Measurements from ENCODE around the gene LRGUK. TPM values are rescaled to one million over a fixed set of nuclear protein-coding genes. Genes with fewer than 3 reads are reported as not detected.

LRGUK gene
- total RNA-seq, 1 experiment from 2014 or later = 1.5 TPM

DNA sequence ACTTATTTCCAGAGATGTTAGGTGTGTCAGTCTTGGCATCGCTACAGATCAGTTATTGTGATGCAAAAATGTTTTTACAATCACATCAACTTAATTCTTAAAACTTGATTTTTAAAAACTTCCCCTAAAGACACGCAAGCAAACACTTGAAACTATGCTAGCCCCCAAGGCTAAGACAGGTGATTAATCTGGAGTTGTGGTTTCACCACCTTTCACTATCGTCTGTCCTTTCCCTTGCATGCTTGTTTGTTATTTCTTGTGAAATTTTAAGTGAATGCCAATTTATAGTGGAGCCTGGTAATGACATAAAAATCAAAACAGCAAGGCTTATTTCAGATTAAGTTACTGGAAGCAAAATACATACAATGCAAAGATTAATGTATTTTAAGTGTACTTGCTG lies 119.2 kb downstream of the LRGUK start:
- Histone ChIP-seq H3K18ac (ENCODE audit: insufficient read length, low read depth, low read length) (no peak overlapping the region), H3K9me3 (ENCODE audit: control insufficient read depth, low read depth, low read length) (no peaks in the 10 kb centered on the region)
- TF ChIP-seq CTCF (conservative IDR thresholded peaks at IDR 0.05) = no peak

More for the DNA sequence above, 119.2 kb downstream of the LRGUK start:
- no peak overlapping the region for H2AFZ ChIP-seq (ENCODE audit: low read length)
- H2AK5ac ChIP-seq (ENCODE audit: insufficient read length, low read length) = no peak overlapping the region
- no peak overlapping the region for H3K4me2 ChIP-seq (ENCODE audit: insufficient read depth, insufficient read length, low read length)
- no peak overlapping the region for H3K27ac ChIP-seq (ENCODE audit: insufficient read length, low read depth, low read length)
- H3K56ac ChIP-seq (ENCODE audit: insufficient read length, low read depth, low read length) = no peak overlapping the region
- no peak overlapping the region for H3K14ac ChIP-seq (ENCODE audit: insufficient read depth, low read length)
- no peaks in the 10 kb centered on the region for H3K4me1 ChIP-seq (ENCODE audit: insufficient read depth, low read length)
- no peaks in the 10 kb centered on the region for H3K79me2 ChIP-seq (ENCODE audit: insufficient read depth, low read length)
- no peaks in the 10 kb centered on the region for H3K79me1 ChIP-seq (ENCODE audit: insufficient read depth, low read depth, low read length, poor library complexity, severe bottlenecking)
- no peaks in the 10 kb centered on the region; a peak in 1 of 4 replicates for H3K4me1 Mint-ChIP-seq
- no peak overlapping the region for H3K4ac ChIP-seq (ENCODE audit: low read depth, low read length)
- DNase-seq = no peak
- H3K9ac ChIP-seq (ENCODE audit: extremely low read depth, insufficient read length, low read length) = no peak overlapping the region
- H2BK12ac ChIP-seq (ENCODE audit: insufficient read length, low read depth, low read length) = no peak overlapping the region
- no peak overlapping the region for H3K23ac ChIP-seq (ENCODE audit: insufficient read length, low read depth, low read length)
- H2BK5ac ChIP-seq (ENCODE audit: insufficient read length, low read length) = no peak overlapping the region
- H3T11ph ChIP-seq (ENCODE audit: low read length) = no peak overlapping the region
- WGBS (ENCODE audit: extremely low coverage, insufficient read length, low lambda C conversion rate) = no CpG with 5 or more reads among the region's 3 CpGs
- no peak overlapping the region for H2BK20ac ChIP-seq (ENCODE audit: low read depth, low read length, poor library complexity, severe bottlenecking)
- no peak overlapping the region for H3K27ac Mint-ChIP-seq
- no peak overlapping the region for H4K8ac ChIP-seq (replicated peaks; ENCODE audit: insufficient read length, low read depth, low read length)
- no peak overlapping the region for H4K5ac ChIP-seq (ENCODE audit: insufficient read length, low read depth, low read length)
- no peak overlapping the region for H3K4me3 Mint-ChIP-seq
- H3K23me2 ChIP-seq (ENCODE audit: insufficient read length, low read depth, low read length, poor library complexity, severe bottlenecking) = no peaks in the 10 kb centered on the region
- no peaks in the 10 kb centered on the region for H3K27me3 ChIP-seq (ENCODE audit: insufficient read depth, low read length)
- H2BK120ac ChIP-seq (ENCODE audit: low read depth, low read length, poor library complexity, severe bottlenecking) = no peak overlapping the region
- no peak overlapping the region for H2BK15ac ChIP-seq (ENCODE audit: low read depth, low read length)
- H4K91ac ChIP-seq (ENCODE audit: insufficient read length, low read depth, low read length) = no peak overlapping the region
- H3K9me3 Mint-ChIP-seq = peaks cover 15 to 16% of the 10 kb centered on the region in 2 experiments
- no peaks in the 10 kb centered on the region for H4K20me1 ChIP-seq (ENCODE audit: control insufficient read depth, insufficient read depth, insufficient read length)
- H3K27me3 Mint-ChIP-seq (ENCODE audit: low read depth) = peaks cover 3% of the 10 kb centered on the region
- peaks cover 2 to 5% (median 4%) of the 10 kb centered on the region in 3 experiments; a peak in 4 of 7 replicates for H3K36me3 Mint-ChIP-seq (ENCODE audit: insufficient read depth in 1 of 3, low read depth in 3 of 3)
